A673 (cell line): ENCODE results near the gene ARSA.

Experiments
- CTCF ChIP-seq: fragments of 300-800, 200-600 bp; sonication (generic); conservative IDR thresholded peaks from 2 replicates; pipeline ENCODE4 v1.5.1; 2017; ENCODE audit warnings: low read depth, mild to moderate bottlenecking, antibody characterized with exemption, low read length, moderate library complexity, mixed read lengths
- EZH2 ChIP-seq: fragments of 200-600 bp; sonication (generic); IDR thresholded peaks from 2 replicates; pipeline ENCODE4 v1.6.1; 2017; ENCODE audit warnings: borderline replicate concordance, low read depth, mild to moderate bottlenecking, mixed read lengths, antibody characterized with exemption, low read length; ENCODE audit not compliant: poor library complexity, severe bottlenecking

- TF ChIP-seq CTCF = no peak
- TF ChIP-seq EZH2 = no peak
These were observed 45.3 kb downstream of the ARSA start, which contains the start of gene CHKB for GRCh38 chr22:50582493-50583293.
